Activated T-helper 17 cell treated with anti-CD3 and anti-CD28 coated beads, Interleukin-2, amount 50 U/mL, for 72 hours (primary cell): ENCODE results near the gene TMEM181. TPM values are rescaled to one million over a fixed set of nuclear protein-coding genes. Genes with fewer than 3 reads are reported as not detected.
"Not testable (repeated sequence)": the region's sequence is repeated elsewhere in the genome, so short reads cannot be mapped to it uniquely, and the experiment has no call there.

Experiments used
- ATAC-seq: fragments of 150-1000 bp; cut with Tn5 transposase; replicated peaks from 2 replicates; pipeline ENCODE4 v1.10.0; 2021; ENCODE audit warnings: mild to moderate bottlenecking, moderate library complexity
- H3K27ac Mint-ChIP-seq: one replicate; pipeline ENCODE4 v1.8.0; 2022; ENCODE audit warnings: mixed read lengths
- H3K27me3 Mint-ChIP-seq: one replicate; pipeline ENCODE4 v1.8.0; 2022; ENCODE audit warnings: mixed read lengths
- H3K36me3 Mint-ChIP-seq: one replicate; pipeline ENCODE4 v1.8.0; 2022; ENCODE audit warnings: low read depth, mild to moderate bottlenecking, mixed read lengths
- H3K4me1 Mint-ChIP-seq: one replicate; pipeline ENCODE4 v1.8.0; 2022; ENCODE audit warnings: mixed read lengths
- H3K4me3 Mint-ChIP-seq: one replicate; pipeline ENCODE4 v1.8.0; 2022; ENCODE audit warnings: mild to moderate bottlenecking, mixed read lengths
- H3K9me3 Mint-ChIP-seq: one replicate; pipeline ENCODE4 v1.8.0; 2022; ENCODE audit warnings: mixed read lengths
- total RNA-seq, 2 donors: library from RNA; stranded (reverse); gene quantifications; one replicate each; pipeline ENCODE4 v1.2.3, GENCODE V29; 2022

Gene TMEM181
- total RNA-seq, 2 donors from 2014 or later: 11.8 to 16.4 TPM

- H3K27me3 Mint-ChIP-seq: no peaks in the 10 kb centered on the region
- no peaks in the 10 kb centered on the region for H3K9me3 Mint-ChIP-seq
- H3K4me3 Mint-ChIP-seq: no peak overlapping the region
- peaks cover 99% of the 10 kb centered on the region for H3K36me3 Mint-ChIP-seq
- no peak for ATAC-seq
- peaks cover 27% of the 10 kb centered on the region for H3K4me1 Mint-ChIP-seq
- no peak overlapping the region for H3K27ac Mint-ChIP-seq
Observed at GRCh38 chr6:158663625-158664165, 103.8 kb downstream of the TMEM181 start.

- H3K36me3 Mint-ChIP-seq: peaks cover 99% of the 10 kb centered on the region
- H3K27ac Mint-ChIP-seq: no peak overlapping the region
- H3K4me3 Mint-ChIP-seq: no peak overlapping the region
- ATAC-seq: no peak
- H3K27me3 Mint-ChIP-seq: no peaks in the 10 kb centered on the region
- H3K9me3 Mint-ChIP-seq: no peaks in the 10 kb centered on the region
- H3K4me1 Mint-ChIP-seq: peaks cover 25% of the 10 kb centered on the region
Observed at GRCh38 chr6:158665332-158665731, 105.4 kb downstream of the TMEM181 start.

GRCh38 chr6:158666628-158667359, 106.9 kb downstream of the TMEM181 start:
- Mint-ChIP-seq H3K27me3 (no peaks in the 10 kb centered on the region), H3K36me3 (peaks cover 99% of the 10 kb centered on the region), H3K4me3 (no peak overlapping the region), H3K4me1 (peaks cover 25% of the 10 kb centered on the region), H3K27ac (no peak overlapping the region), H3K9me3 (no peaks in the 10 kb centered on the region)
- ATAC-seq: no peak

- no peak overlapping the region for H3K4me3 Mint-ChIP-seq
- no peak for ATAC-seq
- peaks cover 25% of the 10 kb centered on the region for H3K4me1 Mint-ChIP-seq
- H3K27ac Mint-ChIP-seq: no peak overlapping the region
- no peaks in the 10 kb centered on the region for H3K27me3 Mint-ChIP-seq
- no peaks in the 10 kb centered on the region for H3K9me3 Mint-ChIP-seq
- H3K36me3 Mint-ChIP-seq: peaks cover 99% of the 10 kb centered on the region
Observed at GRCh38 chr6:158667360-158667981, 107.6 kb downstream of the TMEM181 start.

GRCh38 chr6:158668707-158669103, 108.8 kb downstream of the TMEM181 start:
- Mint-ChIP-seq H3K4me1 (peaks cover 25% of the 10 kb centered on the region), H3K27ac (peak overlapping the region; percentile 65), H3K9me3 (no peaks in the 10 kb centered on the region), H3K36me3 (peaks cover 99% of the 10 kb centered on the region), H3K4me3 (no peak overlapping the region), H3K27me3 (no peaks in the 10 kb centered on the region)
- no peak for ATAC-seq

- Mint-ChIP-seq H3K4me3 (no peak overlapping the region), H3K27ac (peak overlapping the region; percentile 65), H3K27me3 (no peaks in the 10 kb centered on the region), H3K9me3 (no peaks in the 10 kb centered on the region), H3K4me1 (peaks cover 30% of the 10 kb centered on the region), H3K36me3 (peaks cover 99% of the 10 kb centered on the region)
- ATAC-seq: peak; percentile 26
Observed at GRCh38 chr6:158669145-158670035, 109.5 kb downstream of the TMEM181 start.

- Mint-ChIP-seq H3K4me1 (peaks cover 25% of the 10 kb centered on the region), H3K36me3 (peaks cover 99% of the 10 kb centered on the region)
- not testable (repeated sequence) for H3K27me3 Mint-ChIP-seq, H3K9me3 Mint-ChIP-seq, H3K27ac Mint-ChIP-seq, H3K4me3 Mint-ChIP-seq, ATAC-seq
Observed at GRCh38 chr6:158672119-158672518, 112.2 kb downstream of the TMEM181 start.

GRCh38 chr6:158672726-158673125, 112.8 kb downstream of the TMEM181 start:
- no peak for ATAC-seq
- peaks cover 22% of the 10 kb centered on the region for H3K4me1 Mint-ChIP-seq
- no peak overlapping the region for H3K4me3 Mint-ChIP-seq
- H3K27ac Mint-ChIP-seq: no peak overlapping the region
- H3K9me3 Mint-ChIP-seq: no peaks in the 10 kb centered on the region
- H3K27me3 Mint-ChIP-seq: no peaks in the 10 kb centered on the region
- peaks cover 99% of the 10 kb centered on the region for H3K36me3 Mint-ChIP-seq

- H3K27ac Mint-ChIP-seq: no peak overlapping the region
- H3K27me3 Mint-ChIP-seq: no peaks in the 10 kb centered on the region
- no peaks in the 10 kb centered on the region for H3K9me3 Mint-ChIP-seq
- peaks cover 16% of the 10 kb centered on the region for H3K4me1 Mint-ChIP-seq
- H3K4me3 Mint-ChIP-seq: no peak overlapping the region
- ATAC-seq: no peak
- H3K36me3 Mint-ChIP-seq: peaks cover 100% of the 10 kb centered on the region
Observed at GRCh38 chr6:158674342-158675131, 114.6 kb downstream of the TMEM181 start.

- not testable (repeated sequence) for H3K9me3 Mint-ChIP-seq
Observed at GRCh38 chr6:158677094-158677493, 117.2 kb downstream of the TMEM181 start.

GRCh38 chr6:158677906-158678578, 118.2 kb downstream of the TMEM181 start:
- no peaks in the 10 kb centered on the region for H3K9me3 Mint-ChIP-seq
- H3K27me3 Mint-ChIP-seq: no peaks in the 10 kb centered on the region
- H3K36me3 Mint-ChIP-seq: peaks cover 100% of the 10 kb centered on the region
- no peak overlapping the region for H3K4me3 Mint-ChIP-seq
- ATAC-seq: no peak
- H3K4me1 Mint-ChIP-seq: peaks cover 23% of the 10 kb centered on the region
- no peak overlapping the region for H3K27ac Mint-ChIP-seq

More at GRCh38 chr6:158677094-158677493, 117.2 kb downstream of the TMEM181 start:
- Mint-ChIP-seq H3K4me1 (peaks cover 23% of the 10 kb centered on the region), H3K36me3 (peaks cover 100% of the 10 kb centered on the region)
- not testable (repeated sequence) for H3K4me3 Mint-ChIP-seq, H3K27me3 Mint-ChIP-seq, ATAC-seq, H3K27ac Mint-ChIP-seq

GRCh38 chr6:158680015-158680414, 120.1 kb downstream of the TMEM181 start:
- peak overlapping the region; percentile 4 for H3K27ac Mint-ChIP-seq
- no peaks in the 10 kb centered on the region for H3K9me3 Mint-ChIP-seq
- H3K27me3 Mint-ChIP-seq: no peaks in the 10 kb centered on the region
- no peak overlapping the region for H3K4me3 Mint-ChIP-seq
- ATAC-seq: no peak
- H3K36me3 Mint-ChIP-seq: peaks cover 100% of the 10 kb centered on the region
- H3K4me1 Mint-ChIP-seq: peaks cover 28% of the 10 kb centered on the region

- Mint-ChIP-seq H3K9me3 (no peaks in the 10 kb centered on the region), H3K4me3 (no peak overlapping the region), H3K27me3 (no peaks in the 10 kb centered on the region), H3K4me1 (peaks cover 26% of the 10 kb centered on the region), H3K27ac (no peak overlapping the region), H3K36me3 (peaks cover 100% of the 10 kb centered on the region)
- no peak for ATAC-seq
Observed at GRCh38 chr6:158680481-158680880, 120.6 kb downstream of the TMEM181 start.
